ENCODE data around the gene FETUB. TPM values are rescaled to one million over a fixed set of nuclear protein-coding genes. Genes with fewer than 3 reads are reported as not detected.

FETUB gene, protein sequence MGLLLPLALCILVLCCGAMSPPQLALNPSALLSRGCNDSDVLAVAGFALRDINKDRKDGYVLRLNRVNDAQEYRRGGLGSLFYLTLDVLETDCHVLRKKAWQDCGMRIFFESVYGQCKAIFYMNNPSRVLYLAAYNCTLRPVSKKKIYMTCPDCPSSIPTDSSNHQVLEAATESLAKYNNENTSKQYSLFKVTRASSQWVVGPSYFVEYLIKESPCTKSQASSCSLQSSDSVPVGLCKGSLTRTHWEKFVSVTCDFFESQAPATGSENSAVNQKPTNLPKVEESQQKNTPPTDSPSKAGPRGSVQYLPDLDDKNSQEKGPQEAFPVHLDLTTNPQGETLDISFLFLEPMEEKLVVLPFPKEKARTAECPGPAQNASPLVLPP
- 0.08 to 0.16 TPM (median 0.14 TPM) in 3 of 5 replicates, not detected in the others for total RNA-seq (2022; extraction: Qiagen RNA extraction; ENCODE audit: low read depth)

GRCh38 chr3:186639778-186640472 lies at the start of gene FETUB:
FETUB (plus strand) TSS chr3:186640399; CDS start chr3:186640461, 62 bp downstream.

DNA sequence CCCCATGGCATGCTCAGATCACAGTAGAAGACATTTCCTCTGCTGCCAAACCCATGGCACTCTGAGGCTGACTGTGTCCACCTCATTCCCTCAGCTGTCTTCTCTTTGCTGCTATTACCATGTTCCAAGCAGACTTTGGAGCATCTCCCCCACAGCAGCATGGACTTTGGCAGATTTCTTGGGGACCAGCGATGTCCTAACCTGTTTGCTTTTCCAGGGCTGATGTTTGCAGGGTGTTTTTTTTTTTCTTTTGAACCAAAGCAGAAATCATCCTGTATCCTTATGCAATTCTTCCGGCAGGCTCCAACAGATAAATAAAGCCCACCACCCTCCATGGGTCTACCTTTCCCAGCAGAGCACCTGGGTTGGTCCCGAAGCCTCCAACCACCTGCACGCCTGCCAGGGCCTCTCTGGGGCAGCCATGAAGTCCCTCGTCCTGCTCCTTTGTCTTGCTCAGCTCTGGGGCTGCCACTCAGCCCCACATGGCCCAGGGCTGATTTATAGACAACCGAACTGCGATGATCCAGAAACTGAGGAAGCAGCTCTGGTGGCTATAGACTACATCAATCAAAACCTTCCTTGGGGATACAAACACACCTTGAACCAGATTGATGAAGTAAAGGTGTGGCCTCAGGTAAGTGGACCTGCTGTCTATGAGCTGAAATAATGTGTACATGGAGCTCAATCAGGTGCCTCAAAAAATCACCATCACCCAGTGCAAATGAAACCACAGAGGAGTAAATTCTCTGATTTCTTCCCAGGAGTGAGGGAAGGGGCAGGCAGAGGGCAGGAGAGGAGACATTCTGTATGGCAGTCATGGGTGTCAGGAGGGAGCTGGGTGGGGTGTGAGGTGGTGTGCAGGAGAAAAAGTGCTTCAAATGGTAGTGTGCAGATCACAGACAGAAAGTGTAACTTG lies 27.2 kb upstream of the FETUB start, which contains the start of gene AHSG:
Gene AHSG, plus strand, starts transcription at position 340 of the 916 bp plus-strand sequence. Its CDS starts 82 bp downstream, at position 422.

GRCh38 chr3:186665625-186666188 lies 25.5 kb downstream of the FETUB start, which contains the start of gene HRG:
HRG (plus strand) TSS chr3:186666014; CDS start chr3:186666032, 18 bp downstream.

Other genes with a start within 250 kb of the FETUB start
- 0.38 to 1.4 TPM (median 0.71 TPM) in 5 replicates for gene CRYGS, start 96.0 kb upstream of the FETUB start, total RNA-seq (2022; extraction: Qiagen RNA extraction; ENCODE audit: low read depth)
- 5.9 to 6.9 TPM (median 6.8 TPM) in 5 replicates for gene TBCCD1, start 73.1 kb upstream of the FETUB start, total RNA-seq (2022; extraction: Qiagen RNA extraction; ENCODE audit: low read depth)
- gene DNAJB11, start 69.7 kb upstream of the FETUB start, total RNA-seq (2022; extraction: Qiagen RNA extraction; ENCODE audit: low read depth): 50.7 to 55.4 TPM (median 53.5 TPM) in 5 replicates
- 0.16 TPM in 1 of 5 replicates, not detected in the others for gene AHSG, start 27.3 kb upstream of the FETUB start, total RNA-seq (2022; extraction: Qiagen RNA extraction; ENCODE audit: low read depth)
- not detected in 5 replicates for gene HRG, start 25.6 kb downstream of the FETUB start, total RNA-seq (2022; extraction: Qiagen RNA extraction; ENCODE audit: low read depth)
- 0.02 TPM in 1 of 5 replicates, not detected in the others for gene KNG1, start 77.0 kb downstream of the FETUB start, total RNA-seq (2022; extraction: Qiagen RNA extraction; ENCODE audit: low read depth)
- 112 to 146 TPM (median 131 TPM) in 5 replicates for gene EIF4A2, start 143.2 kb downstream of the FETUB start, total RNA-seq (2022; extraction: Qiagen RNA extraction; ENCODE audit: low read depth)
- gene RFC4, start 166.1 kb downstream of the FETUB start, total RNA-seq (2022; extraction: Qiagen RNA extraction; ENCODE audit: low read depth): 43.2 to 61.5 TPM (median 47.5 TPM) in 5 replicates
- not detected in 5 replicates for gene ADIPOQ, start 202.3 kb downstream of the FETUB start, total RNA-seq (2022; extraction: Qiagen RNA extraction; ENCODE audit: low read depth)

Measured in A549 treated with GW870086 at 1 μM for 4 hours (cell line).